Measurements from ENCODE around the gene LIPG.

- TF ChIP-seq EZH2 (IDR thresholded peaks at IDR 0.05) (no peak), FOXP2 (optimal IDR thresholded peaks at IDR 0.05; ENCODE audit: control extremely low read depth, extremely low read length, insufficient read depth) (no peak)
Measured at GRCh38 chr18:49617329-49617695, 55.5 kb downstream of the LIPG start.
